Stomach (tissue), 9 donors: Measurements from ENCODE around the gene TRAF1. TPM values are rescaled to one million over a fixed set of nuclear protein-coding genes. Genes with fewer than 3 reads are reported as not detected.
A peak's percentile ranks its signal among the peaks of the same experiment; 100 is the strongest.

Experiments used
- DNase-seq, 2 donors: peaks; one replicate each; pipeline versions ENCODE4 v3.0.0 to v3.0.0-alpha.2; 2013 to 2019
- H3K27ac ChIP-seq, 5 donors: fragments of 200-600 bp in 4 of 5; sonication (generic) in 4 of 5; one replicate each; pipeline ENCODE4 v1.5.1; 2013 to 2019; ENCODE audit warnings: mild to moderate bottlenecking in 1 of 5, moderate library complexity in 1 of 5
- H3K27me3 ChIP-seq, 3 donors: fragments of 200-600 bp; sonication (generic); one replicate each; pipeline ENCODE4 v1.5.1; 2017 to 2019; ENCODE audit warnings: mixed run types in 1 of 3
- H3K36me3 ChIP-seq, 4 donors: fragments of 200-600 bp; sonication (generic); 1 replicate in 3 of 4; 2 replicates in 1 of 4; pipeline ENCODE4 v1.5.1; 2016 to 2019
- H3K4me1 ChIP-seq, 4 donors: fragments of 200-600 bp; sonication (generic); one replicate each; pipeline ENCODE4 v1.5.1; 2016 to 2019
- H3K4me3 ChIP-seq, 4 donors: fragments of 200-600 bp; sonication (generic) in 3 of 4; one replicate each; pipeline ENCODE4 v1.5.1; 2016 to 2019; ENCODE audit warnings: mild to moderate bottlenecking in 1 of 4
- H3K9me3 ChIP-seq, 4 donors: fragments of 200-600 bp; sonication (generic); one replicate each; pipeline ENCODE4 v1.5.1; 2016 to 2019
- CTCF ChIP-seq, 7 experiments: fragments of 450-650 bp in 4 of 7; fragments of 200-600 bp in 3 of 7; sonication (generic) in 3 of 7; IDR thresholded peaks; one replicate each; pipeline ENCODE4 v1.5.1; 2016 to 2019; ENCODE audit warnings: antibody characterized with exemption in 7 of 7, control low read depth in 2 of 7, mild to moderate bottlenecking in 1 of 7
- EP300 ChIP-seq: sonication (generic); formaldehyde crosslinking; IDR thresholded peaks from one replicate; pipeline ENCODE4 v1.6.1; 2017; ENCODE audit warnings: antibody characterized with exemption
- POLR2A ChIP-seq, 4 donors: fragments of 450-650 bp; IDR thresholded peaks; one replicate each; pipeline ENCODE4 v1.6.1; 2016; ENCODE audit warnings: antibody characterized with exemption in 4 of 4, control low read depth in 2 of 4, mild to moderate bottlenecking in 1 of 4, moderate library complexity in 1 of 4
- POLR2AphosphoS5 ChIP-seq, 3 donors: sonication (generic); formaldehyde crosslinking; IDR thresholded peaks; one replicate each; pipeline ENCODE4 v1.6.1; 2016; ENCODE audit warnings: antibody characterized with exemption in 3 of 3
- WGBS, 5 donors: extraction: QIAGEN DNeasy Blood & Tissue Kit in 3 of 5; methylation state at CpG; one replicate each; pipeline versions ENCODE4 v1.1.5 to v1.1.7; 2013 to 2018; 5-methylcytosine and 5-hydroxymethylcytosine counted together
- intact Hi-C: fragments of 100-400 bp; cut with DNase I; formaldehyde crosslinking; loops from one replicate; pipeline ENCODE4 v1.15.1; 2023; ENCODE audit warnings: low total_unique reads
- polyA plus RNA-seq, 3 donors: library from polyadenylated mRNA; stranded (reverse); fragments of 200-250 nt; gene quantifications; one replicate each; pipeline ENCODE4 v1.2.3, GENCODE V29; 2013
- total RNA-seq, 5 donors: library from RNA; depleted of rRNA; stranded (reverse); fragments of >200 nt; gene quantifications; one replicate each; pipeline versions ENCODE4 v1.1.0 to v1.2.3, GENCODE V29; 2014 to 2016
- donor health status: healthy with polysubstance abuse.
- donor health status: Bipolar disorder and iron deficiency.
- donor health status: healthy.

The TRAF1 gene
- total and polyA plus RNA-seq, 8 donors, result 0.58 to 10.3 (median 3.2) TPM

GRCh38 chr9:120936011-120936763, 9.6 kb upstream of the TRAF1 start:
- H3K36me3 ChIP-seq, result no peaks in the 10 kb centered on the region
- peak overlapping the region; percentile 78 to 93 (median 84) for H3K27ac ChIP-seq
- H3K4me1 ChIP-seq, result peaks cover 42 to 69% (median 52%) of the 10 kb centered on the region in 4 donors
- H3K27me3 ChIP-seq, result no peaks in the 10 kb centered on the region
- TF ChIP-seq EP300 (no peak), CTCF (IDR thresholded peaks at IDR 0.05) (peak in 5 of 7 experiments; percentile 81 to 92 (median 86)), POLR2A (IDR thresholded peaks at IDR 0.05) (no peak), POLR2AphosphoS5 (IDR thresholded peaks at IDR 0.05) (peak; percentile 48 to 89 (median 73))
- intact Hi-C loops, result loop anchor here (10.0 kb wide), 1 partner anchor 181 kb away; no protein-coding TSS in a partner anchor
- H3K9me3 ChIP-seq, result no peaks in the 10 kb centered on the region
- 6 to 17% (median 11%) methylated on average over 10 of the region's 10 CpGs for WGBS, 5 donors
- peak; percentile 95 for DNase-seq
- peak overlapping the region in 1 of 4 donors; percentile 21 for H3K4me3 ChIP-seq

GRCh38 chr9:120935383-120935857, 8.8 kb upstream of the TRAF1 start:
- Histone ChIP-seq H3K4me1 (peaks cover 42 to 74% (median 52%) of the 10 kb centered on the region in 4 donors), H3K36me3 (no peaks in the 10 kb centered on the region), H3K9me3 (no peaks in the 10 kb centered on the region), H3K4me3 (no peak overlapping the region), H3K27ac (peak overlapping the region; percentile 78 to 93 (median 84)), H3K27me3 (no peaks in the 10 kb centered on the region)
- DNase-seq, result peak; percentile 96 to 99
- WGBS, 5 donors, result 2 to 11% (median 6%) methylated on average over 4 of the region's 4 CpGs
- TF ChIP-seq EP300 (peak; percentile 33), POLR2AphosphoS5 (IDR thresholded peaks at IDR 0.05) (peak; percentile 83 to 90 (median 89)), CTCF (IDR thresholded peaks at IDR 0.05) (no peak), POLR2A (IDR thresholded peaks at IDR 0.05) (no peak)
- intact Hi-C loops, result loop anchor here (10.0 kb wide), 1 partner anchor 181 kb away; no protein-coding TSS in a partner anchor

GRCh38 chr9:120934281-120934680, 7.7 kb upstream of the TRAF1 start:
- intact Hi-C loops, result loop anchor here (10.0 kb wide), 1 partner anchor 179 kb away; no protein-coding TSS in a partner anchor
- no peaks in the 10 kb centered on the region for H3K27me3 ChIP-seq
- peak overlapping the region in 4 of 5 donors; percentile 79 to 93 (median 86) for H3K27ac ChIP-seq
- peaks cover 44 to 86% (median 58%) of the 10 kb centered on the region in 4 donors for H3K4me1 ChIP-seq
- no peaks in the 10 kb centered on the region for H3K36me3 ChIP-seq
- peak; percentile 20 to 50 for DNase-seq
- 29 to 49% (median 44%) methylated on average over 3 of the region's 3 CpGs for WGBS, 5 donors
- H3K9me3 ChIP-seq, result no peaks in the 10 kb centered on the region
- H3K4me3 ChIP-seq, result no peak overlapping the region
- TF ChIP-seq EP300 (no peak), POLR2AphosphoS5 (IDR thresholded peaks at IDR 0.05) (no peak), CTCF (IDR thresholded peaks at IDR 0.05) (no peak), POLR2A (IDR thresholded peaks at IDR 0.05) (no peak)

GRCh38 chr9:120933310-120934055, 6.9 kb upstream of the TRAF1 start:
- H3K36me3 ChIP-seq, result no peaks in the 10 kb centered on the region
- 81 to 89% (median 84%) methylated on average over 8 of the region's 8 CpGs for WGBS, 5 donors
- no peak overlapping the region for H3K4me3 ChIP-seq
- no peaks in the 10 kb centered on the region for H3K27me3 ChIP-seq
- no peak for TF ChIP-seq POLR2AphosphoS5 (IDR thresholded peaks at IDR 0.05)
- no peak for TF ChIP-seq EP300
- no peak for TF ChIP-seq CTCF (IDR thresholded peaks at IDR 0.05)
- no peak for TF ChIP-seq POLR2A (IDR thresholded peaks at IDR 0.05)
- DNase-seq, result no peak
- H3K9me3 ChIP-seq, result no peaks in the 10 kb centered on the region
- peak overlapping the region in 4 of 5 donors; percentile 79 to 93 (median 86) for H3K27ac ChIP-seq
- intact Hi-C loops, result loop anchor here (10.0 kb wide), 1 partner anchor 179 kb away; no protein-coding TSS in a partner anchor
- H3K4me1 ChIP-seq, result peaks cover 50 to 89% (median 62%) of the 10 kb centered on the region in 4 donors
